ENCODE measurements around the gene YIPF6. TPM values are rescaled to one million over a fixed set of nuclear protein-coding genes. Genes with fewer than 3 reads are reported as not detected.
A peak's percentile ranks its signal among the peaks of the same experiment; 100 is the strongest.
"Not testable (repeated sequence)": the region's sequence is repeated elsewhere in the genome, so short reads cannot be mapped to it uniquely, and the experiment has no call there.

Gene YIPF6
- total RNA-seq, 1 donor from 2014 or later = 33.3 TPM

GRCh38 chrX:68508799-68509198 lies 9.9 kb downstream of the YIPF6 start:
- no peak for DNase-seq (ENCODE audit: low spot score in 2 of 2, unreplicated experiment in 2 of 2)
- peaks cover 4% of the 10 kb centered on the region for H3K9me3 Mint-ChIP-seq
- no peak overlapping the region for H3K4me3 Mint-ChIP-seq
- H3K27ac Mint-ChIP-seq = no peak overlapping the region
- H3K4me1 Mint-ChIP-seq = peaks cover 3% of the 10 kb centered on the region
- TF ChIP-seq, protein P1, sequence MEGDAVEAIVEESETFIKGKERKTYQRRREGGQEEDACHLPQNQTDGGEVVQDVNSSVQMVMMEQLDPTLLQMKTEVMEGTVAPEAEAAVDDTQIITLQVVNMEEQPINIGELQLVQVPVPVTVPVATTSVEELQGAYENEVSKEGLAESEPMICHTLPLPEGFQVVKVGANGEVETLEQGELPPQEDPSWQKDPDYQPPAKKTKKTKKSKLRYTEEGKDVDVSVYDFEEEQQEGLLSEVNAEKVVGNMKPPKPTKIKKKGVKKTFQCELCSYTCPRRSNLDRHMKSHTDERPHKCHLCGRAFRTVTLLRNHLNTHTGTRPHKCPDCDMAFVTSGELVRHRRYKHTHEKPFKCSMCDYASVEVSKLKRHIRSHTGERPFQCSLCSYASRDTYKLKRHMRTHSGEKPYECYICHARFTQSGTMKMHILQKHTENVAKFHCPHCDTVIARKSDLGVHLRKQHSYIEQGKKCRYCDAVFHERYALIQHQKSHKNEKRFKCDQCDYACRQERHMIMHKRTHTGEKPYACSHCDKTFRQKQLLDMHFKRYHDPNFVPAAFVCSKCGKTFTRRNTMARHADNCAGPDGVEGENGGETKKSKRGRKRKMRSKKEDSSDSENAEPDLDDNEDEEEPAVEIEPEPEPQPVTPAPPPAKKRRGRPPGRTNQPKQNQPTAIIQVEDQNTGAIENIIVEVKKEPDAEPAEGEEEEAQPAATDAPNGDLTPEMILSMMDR (IDR thresholded peaks at IDR 0.05; ENCODE audit: unreplicated experiment) = no peak
- peaks cover 10% of the 10 kb centered on the region for H3K36me3 Mint-ChIP-seq
- H3K27me3 Mint-ChIP-seq (ENCODE audit: low read depth) = no peaks in the 10 kb centered on the region

DNA sequence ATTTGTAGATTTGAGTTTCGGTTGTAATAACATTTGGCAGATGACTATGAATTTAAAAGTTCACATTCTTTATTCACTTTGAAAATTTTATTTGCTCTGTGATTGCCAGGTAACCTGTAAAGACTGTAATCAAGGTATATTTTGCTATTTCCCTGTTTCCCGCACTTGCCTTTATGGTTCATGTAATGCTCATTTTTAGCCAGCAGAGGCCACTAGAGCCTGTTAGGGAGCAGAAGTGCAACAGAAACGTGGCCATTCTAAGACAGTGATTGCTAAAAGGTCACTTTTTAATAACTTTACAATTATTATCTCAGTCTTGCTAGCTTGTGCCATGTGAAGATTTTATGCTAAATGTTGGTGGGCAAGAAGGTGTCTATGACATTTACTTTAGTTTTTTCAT lies 12.4 kb downstream of the YIPF6 start:
- peaks cover 3% of the 10 kb centered on the region for H3K4me1 Mint-ChIP-seq
- peaks cover 10% of the 10 kb centered on the region for H3K36me3 Mint-ChIP-seq
- TF ChIP-seq, protein P1 (IDR thresholded peaks at IDR 0.05; ENCODE audit: unreplicated experiment) = peak; percentile 53
- H3K4me3 Mint-ChIP-seq = no peak overlapping the region
- no peaks in the 10 kb centered on the region for H3K27me3 Mint-ChIP-seq (ENCODE audit: low read depth)
- no peak overlapping the region for H3K27ac Mint-ChIP-seq
- no peak for DNase-seq (ENCODE audit: low spot score in 2 of 2, unreplicated experiment in 2 of 2)
- peaks cover 4% of the 10 kb centered on the region for H3K9me3 Mint-ChIP-seq

GRCh38 chrX:68524680-68525079 lies 25.8 kb downstream of the YIPF6 start:
- H3K4me3 Mint-ChIP-seq; H3K27me3 Mint-ChIP-seq (ENCODE audit: low read depth); H3K27ac Mint-ChIP-seq; DNase-seq (ENCODE audit: low spot score in 2 of 2, unreplicated experiment in 2 of 2); H3K4me1 Mint-ChIP-seq: not testable (repeated sequence)
- Mint-ChIP-seq H3K36me3 (peaks cover 55% of the 10 kb centered on the region), H3K9me3 (peaks cover 38% of the 10 kb centered on the region)

DNA sequence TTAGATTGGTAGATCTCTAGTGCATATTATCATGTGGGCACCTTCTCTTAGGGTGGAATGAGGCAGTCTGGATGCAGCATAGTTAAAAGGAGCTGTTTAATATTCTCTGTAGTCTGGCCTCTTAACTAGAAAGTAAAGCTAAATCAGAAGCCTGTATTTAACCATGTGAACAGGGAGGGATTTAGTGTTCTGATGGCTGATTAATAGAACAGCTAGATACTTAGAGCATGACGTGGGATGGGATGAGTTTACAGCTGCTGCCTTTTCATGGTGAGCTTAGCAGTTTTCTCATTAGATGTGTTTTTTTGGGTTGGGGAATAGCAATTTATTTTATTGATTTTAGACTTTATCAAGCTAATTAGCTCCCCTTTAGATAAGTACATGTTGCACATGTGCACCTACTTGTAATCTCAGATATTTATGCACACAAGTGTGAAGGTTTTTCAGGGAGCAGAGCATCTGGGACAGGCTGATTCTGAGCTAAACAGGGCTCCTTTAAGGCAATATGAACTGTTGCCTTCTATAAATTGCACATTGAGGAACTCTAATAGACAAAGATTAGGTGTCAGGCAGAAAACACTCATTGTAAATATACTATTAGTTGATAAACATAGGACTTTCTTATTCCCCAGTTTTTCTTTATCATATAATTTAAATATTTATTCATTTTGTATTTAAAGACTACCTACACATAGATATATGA lies 34.1 kb downstream of the YIPF6 start:
- peaks cover 12% of the 10 kb centered on the region for H3K36me3 Mint-ChIP-seq
- H3K4me1 Mint-ChIP-seq = no peaks in the 10 kb centered on the region
- no peaks in the 10 kb centered on the region for H3K27me3 Mint-ChIP-seq (ENCODE audit: low read depth)
- no peak overlapping the region for H3K4me3 Mint-ChIP-seq
- DNase-seq (ENCODE audit: low spot score in 2 of 2, unreplicated experiment in 2 of 2) = no peak
- TF ChIP-seq, protein P1 (IDR thresholded peaks at IDR 0.05; ENCODE audit: unreplicated experiment) = no peak
- H3K27ac Mint-ChIP-seq = no peak overlapping the region
- H3K9me3 Mint-ChIP-seq = peaks cover 10% of the 10 kb centered on the region

GRCh38 chrX:68533656-68534055 lies 34.8 kb downstream of the YIPF6 start:
- H3K9me3 Mint-ChIP-seq = peaks cover 5% of the 10 kb centered on the region
- DNase-seq (ENCODE audit: low spot score in 2 of 2, unreplicated experiment in 2 of 2) = no peak
- peaks cover 7% of the 10 kb centered on the region for H3K36me3 Mint-ChIP-seq
- no peak overlapping the region for H3K4me3 Mint-ChIP-seq
- H3K4me1 Mint-ChIP-seq = no peaks in the 10 kb centered on the region
- no peak overlapping the region for H3K27ac Mint-ChIP-seq
- no peaks in the 10 kb centered on the region for H3K27me3 Mint-ChIP-seq (ENCODE audit: low read depth)
- TF ChIP-seq, protein P1 (IDR thresholded peaks at IDR 0.05; ENCODE audit: unreplicated experiment) = no peak

- Mint-ChIP-seq H3K27me3 (ENCODE audit: low read depth) (no peaks in the 10 kb centered on the region), H3K4me1 (no peaks in the 10 kb centered on the region), H3K36me3 (peaks cover 1% of the 10 kb centered on the region), H3K9me3 (peaks cover 5% of the 10 kb centered on the region), H3K27ac (no peak overlapping the region), H3K4me3 (no peak overlapping the region)
- no peak for DNase-seq (ENCODE audit: low spot score in 2 of 2, unreplicated experiment in 2 of 2)
- TF ChIP-seq, protein P1 (IDR thresholded peaks at IDR 0.05; ENCODE audit: unreplicated experiment) = no peak
Measured at GRCh38 chrX:68534691-68535090, 35.8 kb downstream of the YIPF6 start.
